BJ (cell line): Measurements from ENCODE around the gene ERH. TPM values are rescaled to one million over a fixed set of nuclear protein-coding genes. Genes with fewer than 3 reads are reported as not detected.
A peak's percentile ranks its signal among the peaks of the same experiment; 100 is the strongest.

Experiments
- CTCF ChIA-PET: fragments of 350-600 bp; formaldehyde crosslinking; extraction: SDS; loops from one replicate; lab custom pipeline; 2021; ENCODE audit warnings: antibody characterized with exemption, inconsistent platforms; lab: Yijun Ruan, JAX
- POLR2A ChIA-PET: fragments of 300-600 bp; sonication (Branson Sonifier 250); formaldehyde crosslinking; extraction: SDS; loops from one replicate; lab custom pipeline; 2021; ENCODE audit warnings: antibody characterized with exemption; lab: Charles Lee
- DNase-seq: peaks from one replicate; pipeline ENCODE4 v3.0.0-alpha.2; 2011; ENCODE audit warnings: low read depth
- H3K27me3 ChIP-seq: 2 replicates; pipeline ENCODE4 v1.6.0; 2011; ENCODE audit warnings: low read length; ENCODE audit not compliant: control insufficient read depth, insufficient read depth
- H3K36me3 ChIP-seq: 2 replicates; pipeline ENCODE4 v1.5.1; 2011; ENCODE audit warnings: low read length; ENCODE audit not compliant: control insufficient read depth, insufficient read depth
- H3K4me3 ChIP-seq: 2 replicates; pipeline ENCODE4 v1.5.1; 2011; ENCODE audit warnings: low read depth, mild to moderate bottlenecking, control low read depth, low read length
- CTCF ChIP-seq: IDR thresholded peaks from 2 replicates; pipeline ENCODE4 v1.5.1; 2011; ENCODE audit warnings: low read depth, mild to moderate bottlenecking, control low read depth, inconsistent platforms, low read length, moderate library complexity; ENCODE audit not compliant: insufficient read depth
- polyA plus RNA-seq: library from polyadenylated mRNA; depleted of rRNA; stranded (reverse); fragments of >200 nt; gene quantifications from 2 replicates; pipeline ENCODE4 v1.2.3, GENCODE V29; 2011

ERH gene
- polyA plus RNA-seq, 1 experiment = 43.1 TPM

- DNase-seq = no peak
- Histone ChIP-seq H3K27me3 (no peaks in the 10 kb centered on the region), H3K36me3 (no peaks in the 10 kb centered on the region), H3K4me3 (no peak overlapping the region)
- no peak for TF ChIP-seq CTCF
- CTCF ChIA-PET = interaction anchor here (1.2 kb wide), 1 partner anchor 17 kb away, joined by 3 read pairs; no protein-coding TSS in a partner anchor
- POLR2A ChIA-PET = no interaction called here
These were observed 7.7 kb upstream of the ERH start for GRCh38 chr14:69405762-69406161.

- TF ChIP-seq CTCF = no peak
These were observed 6.8 kb upstream of the ERH start for GRCh38 chr14:69404883-69405282.

GRCh38 chr14:69404478-69404877, 6.4 kb upstream of the ERH start:
- DNase-seq = no peak
- CTCF ChIA-PET = interaction anchor here (0.9 kb wide), 1 partner anchor 20 kb away, joined by 3 read pairs; no protein-coding TSS in a partner anchor
- no peak overlapping the region for H3K4me3 ChIP-seq
- POLR2A ChIA-PET = no interaction called here
- TF ChIP-seq CTCF = no peak
- H3K27me3 ChIP-seq = no peaks in the 10 kb centered on the region
- no peaks in the 10 kb centered on the region for H3K36me3 ChIP-seq

More at GRCh38 chr14:69404883-69405282, 6.8 kb upstream of the ERH start:
- CTCF ChIA-PET = interaction anchor here (0.9 to 1.2 kb wide), 2 partner anchors 18 to 20 kb away, joined by 3 read pairs; no protein-coding TSS in a partner anchor
- DNase-seq = no peak
- H3K4me3 ChIP-seq = no peak overlapping the region
- POLR2A ChIA-PET = no interaction called here
- no peaks in the 10 kb centered on the region for H3K36me3 ChIP-seq
- no peaks in the 10 kb centered on the region for H3K27me3 ChIP-seq

- ChIA-PET POLR2A (interaction anchor here (0.7 kb wide), 1 partner anchor 14 kb away, joined by 3 read pairs; no protein-coding TSS in a partner anchor), CTCF (no interaction called here)
- H3K4me3 ChIP-seq = no peak overlapping the region
- no peaks in the 10 kb centered on the region for H3K36me3 ChIP-seq
- no peak for TF ChIP-seq CTCF
- H3K27me3 ChIP-seq = no peaks in the 10 kb centered on the region
- no peak for DNase-seq
These were observed 3.7 kb upstream of the ERH start for GRCh38 chr14:69401841-69402240.

- no peak for TF ChIP-seq CTCF
- peak overlapping the region; percentile 99 for H3K4me3 ChIP-seq
- no peaks in the 10 kb centered on the region for H3K27me3 ChIP-seq
- no peak for DNase-seq
- POLR2A ChIA-PET = no interaction called here
- H3K36me3 ChIP-seq = peaks cover 2% of the 10 kb centered on the region
- CTCF ChIA-PET = no interaction called here
These were observed 2.1 kb upstream of the ERH start for GRCh38 chr14:69400154-69400553.
